ENCODE measurements around the gene PKD1L1.
"Not testable (repeated sequence)": the region's sequence is repeated elsewhere in the genome, so short reads cannot be mapped to it uniquely, and the experiment has no call there.

PKD1L1 gene

GRCh38 chr7:47814905-47815613 is 133.2 kb downstream of the PKD1L1 start:
- DNase-seq: no peak

DNA sequence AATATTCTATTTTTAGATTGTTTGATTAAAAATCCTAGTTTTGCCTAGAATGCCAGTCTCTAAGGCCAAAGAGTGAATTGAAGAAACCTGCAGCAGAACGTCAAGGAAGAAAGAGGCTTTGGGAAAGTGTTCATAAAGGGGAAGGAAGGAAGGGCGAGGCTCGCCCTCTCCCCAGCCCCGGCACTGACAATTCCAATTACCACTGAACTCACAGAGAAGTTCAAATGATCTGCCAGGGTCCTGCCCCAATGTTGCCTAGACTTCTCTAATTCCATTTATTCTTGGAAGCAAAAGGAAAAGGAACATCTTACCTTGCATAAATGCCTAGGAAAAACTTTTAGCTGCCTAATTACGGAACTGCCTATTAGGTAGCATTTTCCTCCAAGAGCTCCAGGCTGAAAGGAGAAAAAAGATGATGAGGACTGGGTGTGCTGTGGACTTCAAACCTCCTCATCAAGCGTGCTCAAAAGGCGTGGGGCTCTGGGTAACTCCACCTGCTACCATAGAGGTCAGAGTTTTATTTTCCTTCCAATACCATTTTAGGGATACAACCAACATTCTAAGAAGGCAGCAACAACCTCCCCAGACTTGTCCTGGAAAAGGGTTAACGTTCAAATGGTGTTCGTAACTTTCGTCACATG is 134.5 kb downstream of the PKD1L1 start:
- DNase-seq: no peak

- no peak for DNase-seq
Observed at GRCh38 chr7:47812429-47813136, 135.7 kb downstream of the PKD1L1 start.

- no peak for DNase-seq
Observed at GRCh38 chr7:47811632-47812380, 136.5 kb downstream of the PKD1L1 start.

GRCh38 chr7:47809387-47809786 is 138.9 kb downstream of the PKD1L1 start:
- DNase-seq: no peak

- DNase-seq: no peak
Observed at GRCh38 chr7:47808321-47808720, 139.9 kb downstream of the PKD1L1 start.

- DNase-seq: no peak
Observed at GRCh38 chr7:47807756-47808155, 140.5 kb downstream of the PKD1L1 start.

GRCh38 chr7:47807126-47807525 is 141.1 kb downstream of the PKD1L1 start:
- no peak for DNase-seq

- DNase-seq: no peak
Observed at GRCh38 chr7:47806701-47807103, 141.6 kb downstream of the PKD1L1 start.

GRCh38 chr7:47804767-47805545 is 143.3 kb downstream of the PKD1L1 start:
- DNase-seq: no peak

DNA sequence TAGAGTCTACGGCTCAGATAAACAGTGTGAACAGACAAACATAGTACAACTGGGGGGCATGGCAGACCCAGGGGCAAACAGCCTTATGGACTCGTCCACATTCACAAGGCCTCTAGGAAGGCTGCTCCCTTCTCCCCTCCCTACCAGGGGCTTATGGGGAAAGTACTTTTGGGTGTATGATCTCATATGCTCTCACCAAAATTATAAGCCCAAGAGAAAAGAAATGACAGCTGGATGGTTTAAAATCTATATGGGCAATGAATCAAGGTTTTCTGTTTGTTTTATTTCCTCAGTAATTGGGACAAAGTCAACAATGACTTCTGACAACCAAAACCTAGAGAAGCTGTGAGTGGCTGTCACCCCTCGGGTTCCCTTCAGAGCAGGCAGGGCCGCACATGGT is 144.4 kb downstream of the PKD1L1 start:
- no peak for DNase-seq

DNA sequence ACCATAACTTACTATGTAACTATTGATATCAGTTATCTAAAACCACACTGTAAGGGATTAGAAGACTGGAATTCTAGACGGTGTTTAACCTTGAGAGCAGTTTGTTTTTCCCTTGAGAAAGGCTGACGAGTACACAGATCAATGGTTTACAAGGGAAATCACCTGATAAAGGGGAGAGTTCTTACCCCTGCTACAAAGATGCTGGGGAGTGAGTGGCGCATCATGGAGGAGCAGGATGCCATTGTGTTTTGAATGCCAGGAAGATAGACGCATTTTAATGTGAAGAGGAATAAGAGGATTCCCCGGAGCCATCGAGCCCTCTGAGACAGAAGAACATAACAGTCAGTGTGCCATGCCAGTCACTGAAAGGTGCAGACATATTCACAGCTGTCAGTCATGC is 145.2 kb downstream of the PKD1L1 start:
- no peak for DNase-seq

DNA sequence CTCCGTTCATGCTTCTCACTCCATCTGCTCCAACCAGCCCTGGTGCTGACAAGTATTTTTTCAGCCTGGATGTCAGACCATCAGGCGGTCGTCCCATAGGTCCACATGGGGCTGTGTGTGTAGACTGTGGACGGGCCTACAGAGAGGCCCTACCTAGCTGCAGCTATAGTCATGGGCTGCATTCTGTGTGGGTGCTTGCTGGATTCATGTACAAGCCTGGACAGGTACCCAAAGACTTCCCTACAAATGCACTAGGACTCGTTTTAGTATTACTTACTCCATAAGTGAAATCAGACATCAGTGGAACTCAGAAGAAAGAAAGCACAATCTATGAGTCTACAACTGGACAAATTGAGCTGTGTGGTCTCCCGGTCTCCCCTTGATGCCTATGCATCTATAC is 146.8 kb downstream of the PKD1L1 start:
- DNase-seq: no peak

- DNase-seq: no peak
Observed at GRCh38 chr7:47799524-47799923, 148.7 kb downstream of the PKD1L1 start.

DNA sequence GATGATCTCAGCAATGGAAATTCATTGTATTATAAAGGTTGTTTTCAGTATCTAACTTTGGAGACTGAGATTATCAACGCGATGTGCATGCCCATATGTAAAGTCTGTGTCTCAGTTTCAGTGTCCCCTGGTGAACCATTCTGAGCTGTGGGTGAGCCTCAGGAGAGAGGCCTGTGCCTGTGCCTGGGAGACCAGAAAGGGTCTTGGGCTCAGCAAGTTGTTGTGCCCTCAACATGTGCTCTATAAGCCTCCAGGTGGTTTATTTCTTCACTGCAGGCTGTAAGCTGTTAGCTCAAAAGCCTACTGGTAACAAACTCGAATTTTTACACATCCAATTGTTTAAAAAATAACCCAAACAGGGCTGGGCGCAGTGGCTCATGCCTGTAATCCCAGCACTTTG is 151.9 kb downstream of the PKD1L1 start:
- no peak for DNase-seq

GRCh38 chr7:47795631-47796030 is 152.6 kb downstream of the PKD1L1 start:
- no peak for DNase-seq

DNA sequence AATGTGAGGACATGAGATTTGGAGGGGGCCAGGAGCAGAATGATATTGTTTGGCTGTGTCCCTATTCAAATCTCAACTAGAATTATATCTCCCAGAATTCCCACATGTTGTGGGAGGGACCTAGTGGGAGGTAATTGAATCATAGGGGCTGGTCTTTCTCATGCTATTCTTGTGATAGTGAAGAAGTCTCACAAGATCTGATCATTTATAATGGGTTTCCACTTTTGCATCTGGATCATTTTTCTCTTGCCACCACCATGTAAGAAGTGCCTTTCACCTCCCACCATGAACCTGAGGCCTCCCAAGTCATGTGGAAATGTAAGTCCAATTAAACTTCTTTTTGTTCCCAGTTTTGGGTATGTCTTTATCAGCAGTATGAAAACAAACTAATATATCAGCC is 153.1 kb downstream of the PKD1L1 start:
- DNase-seq: not testable (repeated sequence)

DNA sequence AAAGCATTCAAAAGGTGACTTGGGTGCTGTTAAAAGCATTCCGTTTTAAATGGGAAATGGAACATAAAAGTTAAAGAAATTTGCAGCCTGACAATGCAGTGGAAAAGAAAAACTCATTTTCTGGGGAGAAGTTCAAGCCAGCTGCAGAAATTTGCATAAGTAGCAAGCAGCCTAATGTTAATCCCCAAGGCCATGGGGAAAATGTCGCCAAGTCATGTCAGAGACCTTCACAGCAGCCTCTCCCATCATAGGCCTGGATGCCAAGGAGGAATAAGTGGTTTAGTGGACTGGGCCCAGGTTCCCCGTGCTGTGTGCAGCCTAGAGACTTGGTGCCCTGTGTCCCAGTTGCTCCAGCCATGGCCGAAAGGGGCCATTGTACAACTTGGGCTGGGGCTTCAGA is 154.2 kb downstream of the PKD1L1 start:
- DNase-seq: no peak

DNA sequence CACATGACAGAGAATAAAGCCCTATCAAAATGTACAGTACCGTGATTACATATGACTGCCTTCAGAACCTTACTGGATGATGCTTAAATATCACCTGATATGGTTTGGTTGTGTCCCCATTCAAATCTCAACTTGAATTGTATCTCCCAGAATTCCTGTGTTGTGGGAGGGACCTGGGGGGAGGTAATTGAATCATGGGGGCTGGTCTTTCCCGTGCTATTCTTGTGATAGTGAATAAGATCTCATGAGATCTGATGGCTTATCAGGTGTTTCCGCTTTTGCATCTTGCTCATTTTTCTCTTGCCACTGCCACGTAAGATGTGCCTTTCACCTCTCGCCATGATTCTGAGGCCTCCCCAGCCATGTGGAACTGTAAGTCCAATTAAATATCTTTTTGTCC is 155.1 kb downstream of the PKD1L1 start:
- DNase-seq: not testable (repeated sequence)

- DNase-seq: no peak
Observed at GRCh38 chr7:47792521-47793121, 155.6 kb downstream of the PKD1L1 start.

GRCh38 chr7:47791682-47792081 is 156.6 kb downstream of the PKD1L1 start:
- no peak for DNase-seq

DNA sequence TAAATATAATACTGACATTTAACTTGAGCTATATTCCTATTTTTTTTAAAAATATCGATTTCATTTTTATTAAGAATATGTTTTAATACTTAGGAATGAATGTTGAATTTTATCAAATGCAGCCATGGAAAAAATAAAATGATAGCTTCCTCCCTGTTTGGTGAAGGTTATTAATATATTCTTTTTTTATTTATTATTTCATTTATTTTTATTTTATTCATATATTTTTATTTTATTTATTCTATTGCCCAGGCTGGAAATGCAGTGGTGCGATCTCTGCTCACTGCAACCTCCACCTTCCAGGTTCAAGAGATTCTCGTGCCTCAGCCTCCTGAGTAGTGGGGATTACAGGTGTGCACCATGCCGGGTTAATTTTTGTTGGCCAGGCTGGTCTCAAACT is 160.2 kb downstream of the PKD1L1 start:
- DNase-seq: no peak

Measured in CD4-positive, alpha-beta T cell treated with Interleukin-17A for 1 hour (primary cell).